MM.1S (cell line): Measurements from ENCODE around the gene UST.

Source experiments
- EZH2phosphoT487 ChIP-seq: fragments of 300-600 bp; sonication (generic); IDR thresholded peaks from 2 replicates; pipeline ENCODE4 v1.6.1; 2018; ENCODE audit warnings: antibody characterized with exemption, low read length
- TF ChIP-seq, protein P1 (sequence below): fragments of 300-600 bp; sonication (generic); IDR thresholded peaks from 2 replicates; pipeline ENCODE4 v1.5.1; 2016; ENCODE audit warnings: antibody characterized with exemption, low read length, mixed read lengths

DNA sequence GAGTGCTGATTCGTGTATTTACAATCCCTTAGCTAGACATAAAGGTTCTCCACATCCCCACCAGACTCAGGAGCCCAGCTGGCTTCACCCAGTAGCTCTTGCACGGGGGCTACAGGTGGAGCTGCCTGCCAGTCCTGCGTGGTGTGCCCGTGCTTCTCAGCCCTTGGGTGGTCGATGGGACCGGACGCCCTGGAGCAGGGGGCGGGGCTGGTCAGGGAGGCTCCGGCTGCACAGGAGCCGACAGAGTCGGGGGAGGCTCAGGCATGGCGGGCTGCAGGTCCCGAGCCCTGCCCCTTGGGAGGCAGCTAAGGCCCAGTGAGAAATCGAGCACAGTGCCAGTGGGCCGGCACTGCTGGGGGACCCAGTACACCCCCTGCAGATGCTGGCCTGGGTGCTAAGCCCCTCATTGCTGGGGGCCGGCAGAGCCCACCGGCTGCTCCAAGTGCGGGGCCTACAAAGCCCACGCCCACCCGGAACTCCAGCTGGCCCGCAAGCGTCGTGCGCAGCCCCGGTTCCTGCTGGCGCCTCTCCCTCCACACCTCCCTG lies 48.9 kb upstream of the UST start:
- TF ChIP-seq, protein P1, sequence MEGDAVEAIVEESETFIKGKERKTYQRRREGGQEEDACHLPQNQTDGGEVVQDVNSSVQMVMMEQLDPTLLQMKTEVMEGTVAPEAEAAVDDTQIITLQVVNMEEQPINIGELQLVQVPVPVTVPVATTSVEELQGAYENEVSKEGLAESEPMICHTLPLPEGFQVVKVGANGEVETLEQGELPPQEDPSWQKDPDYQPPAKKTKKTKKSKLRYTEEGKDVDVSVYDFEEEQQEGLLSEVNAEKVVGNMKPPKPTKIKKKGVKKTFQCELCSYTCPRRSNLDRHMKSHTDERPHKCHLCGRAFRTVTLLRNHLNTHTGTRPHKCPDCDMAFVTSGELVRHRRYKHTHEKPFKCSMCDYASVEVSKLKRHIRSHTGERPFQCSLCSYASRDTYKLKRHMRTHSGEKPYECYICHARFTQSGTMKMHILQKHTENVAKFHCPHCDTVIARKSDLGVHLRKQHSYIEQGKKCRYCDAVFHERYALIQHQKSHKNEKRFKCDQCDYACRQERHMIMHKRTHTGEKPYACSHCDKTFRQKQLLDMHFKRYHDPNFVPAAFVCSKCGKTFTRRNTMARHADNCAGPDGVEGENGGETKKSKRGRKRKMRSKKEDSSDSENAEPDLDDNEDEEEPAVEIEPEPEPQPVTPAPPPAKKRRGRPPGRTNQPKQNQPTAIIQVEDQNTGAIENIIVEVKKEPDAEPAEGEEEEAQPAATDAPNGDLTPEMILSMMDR: no peak
- TF ChIP-seq EZH2phosphoT487: no peak
